ENCODE data around the gene ESR1.

Gene ESR1

DNA sequence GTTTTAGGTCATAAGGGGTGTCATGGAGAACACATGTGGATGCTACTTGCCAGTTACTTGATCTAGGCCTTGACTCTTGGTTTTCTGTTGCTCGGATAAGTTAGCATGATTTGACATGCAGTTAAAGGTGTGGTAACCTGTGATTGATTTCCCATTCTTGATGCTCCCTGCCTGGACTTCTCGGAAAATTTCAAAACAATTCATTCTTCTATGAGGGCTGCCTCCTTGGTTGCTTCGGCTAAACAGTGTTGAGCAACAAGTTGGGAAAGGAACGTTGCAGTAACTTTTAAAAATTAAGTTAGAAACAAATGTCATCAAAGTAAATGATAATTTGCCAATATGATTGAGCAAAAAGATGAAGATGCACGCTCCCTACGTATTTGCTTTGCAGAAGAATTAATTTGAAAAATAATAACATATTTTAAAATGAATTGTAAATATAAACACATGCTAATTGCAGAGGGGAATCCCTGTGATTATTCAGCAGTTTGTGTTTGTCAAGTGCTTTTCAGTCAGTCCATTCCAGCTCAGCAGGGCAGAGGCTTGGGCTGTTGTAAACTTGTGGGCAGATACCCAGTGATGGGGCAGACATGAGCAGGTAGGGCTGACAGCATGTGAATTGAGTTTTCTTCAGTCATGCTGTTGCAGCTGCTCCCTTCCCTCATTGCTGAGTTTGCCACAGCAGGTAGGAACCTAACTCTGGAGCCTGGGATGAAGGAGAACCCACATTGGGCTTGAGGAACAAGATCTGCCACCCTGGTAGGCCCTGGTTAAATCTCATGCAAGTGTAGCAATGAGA lies 110.2 kb downstream of the ESR1 start:
- TF ChIP-seq, protein P1, sequence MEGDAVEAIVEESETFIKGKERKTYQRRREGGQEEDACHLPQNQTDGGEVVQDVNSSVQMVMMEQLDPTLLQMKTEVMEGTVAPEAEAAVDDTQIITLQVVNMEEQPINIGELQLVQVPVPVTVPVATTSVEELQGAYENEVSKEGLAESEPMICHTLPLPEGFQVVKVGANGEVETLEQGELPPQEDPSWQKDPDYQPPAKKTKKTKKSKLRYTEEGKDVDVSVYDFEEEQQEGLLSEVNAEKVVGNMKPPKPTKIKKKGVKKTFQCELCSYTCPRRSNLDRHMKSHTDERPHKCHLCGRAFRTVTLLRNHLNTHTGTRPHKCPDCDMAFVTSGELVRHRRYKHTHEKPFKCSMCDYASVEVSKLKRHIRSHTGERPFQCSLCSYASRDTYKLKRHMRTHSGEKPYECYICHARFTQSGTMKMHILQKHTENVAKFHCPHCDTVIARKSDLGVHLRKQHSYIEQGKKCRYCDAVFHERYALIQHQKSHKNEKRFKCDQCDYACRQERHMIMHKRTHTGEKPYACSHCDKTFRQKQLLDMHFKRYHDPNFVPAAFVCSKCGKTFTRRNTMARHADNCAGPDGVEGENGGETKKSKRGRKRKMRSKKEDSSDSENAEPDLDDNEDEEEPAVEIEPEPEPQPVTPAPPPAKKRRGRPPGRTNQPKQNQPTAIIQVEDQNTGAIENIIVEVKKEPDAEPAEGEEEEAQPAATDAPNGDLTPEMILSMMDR (IDR thresholded peaks at IDR 0.05) = no peak
- no peaks in the 10 kb centered on the region for H3K27me3 ChIP-seq (ENCODE audit: control insufficient read depth, insufficient read depth, low read length)

DNA sequence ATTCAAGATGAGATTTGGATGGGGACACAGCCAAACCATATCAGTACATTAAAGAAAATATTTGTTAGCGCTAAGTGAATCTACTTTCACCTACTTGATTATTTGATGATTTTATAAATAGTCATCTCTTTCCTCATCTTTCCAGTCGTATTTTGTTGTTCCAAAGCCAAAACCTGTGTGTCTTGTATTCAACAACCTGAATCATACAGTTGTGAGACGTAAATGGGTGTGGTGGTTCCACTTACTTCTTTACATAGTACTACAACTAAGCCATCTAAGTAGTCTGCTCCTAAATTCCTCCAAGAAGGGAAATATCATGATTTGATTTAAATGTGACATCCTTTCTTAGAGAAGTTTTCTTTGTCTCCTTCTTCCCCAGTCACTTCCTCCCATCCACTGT lies 132.8 kb downstream of the ESR1 start:
- TF ChIP-seq, protein P1 (IDR thresholded peaks at IDR 0.05) = no peak
- Histone ChIP-seq H3K79me2 (no peaks in the 10 kb centered on the region), H3K4me1 (no peaks in the 10 kb centered on the region), H3K4me3 (ENCODE audit: low read depth, low read length) (no peak overlapping the region), H3K27me3 (ENCODE audit: control insufficient read depth, insufficient read depth, low read length) (no peaks in the 10 kb centered on the region), H3K9ac (no peak overlapping the region), H3K9me3 (ENCODE audit: control insufficient read depth, low read length) (no peaks in the 10 kb centered on the region), H3K27ac (no peak overlapping the region), H3K36me3 (ENCODE audit: control insufficient read depth, insufficient read depth, low read length) (no peaks in the 10 kb centered on the region), H3K4me2 (ENCODE audit: low read length) (no peak overlapping the region), H2AFZ (no peak overlapping the region)

More for the DNA sequence above, 110.2 kb downstream of the ESR1 start:
- H3K79me2 ChIP-seq = no peaks in the 10 kb centered on the region
- H3K4me3 ChIP-seq (ENCODE audit: low read depth, low read length) = no peak overlapping the region
- no peak overlapping the region for H2AFZ ChIP-seq
- peaks cover 4% of the 10 kb centered on the region for H3K9me3 ChIP-seq (ENCODE audit: control insufficient read depth, low read length)
- no peak overlapping the region for H3K4me2 ChIP-seq (ENCODE audit: low read length)
- H3K4me1 ChIP-seq = no peaks in the 10 kb centered on the region
- H3K27ac ChIP-seq = no peak overlapping the region
- H3K9ac ChIP-seq = no peak overlapping the region
- no peaks in the 10 kb centered on the region for H3K36me3 ChIP-seq (ENCODE audit: control insufficient read depth, insufficient read depth, low read length)

DNA sequence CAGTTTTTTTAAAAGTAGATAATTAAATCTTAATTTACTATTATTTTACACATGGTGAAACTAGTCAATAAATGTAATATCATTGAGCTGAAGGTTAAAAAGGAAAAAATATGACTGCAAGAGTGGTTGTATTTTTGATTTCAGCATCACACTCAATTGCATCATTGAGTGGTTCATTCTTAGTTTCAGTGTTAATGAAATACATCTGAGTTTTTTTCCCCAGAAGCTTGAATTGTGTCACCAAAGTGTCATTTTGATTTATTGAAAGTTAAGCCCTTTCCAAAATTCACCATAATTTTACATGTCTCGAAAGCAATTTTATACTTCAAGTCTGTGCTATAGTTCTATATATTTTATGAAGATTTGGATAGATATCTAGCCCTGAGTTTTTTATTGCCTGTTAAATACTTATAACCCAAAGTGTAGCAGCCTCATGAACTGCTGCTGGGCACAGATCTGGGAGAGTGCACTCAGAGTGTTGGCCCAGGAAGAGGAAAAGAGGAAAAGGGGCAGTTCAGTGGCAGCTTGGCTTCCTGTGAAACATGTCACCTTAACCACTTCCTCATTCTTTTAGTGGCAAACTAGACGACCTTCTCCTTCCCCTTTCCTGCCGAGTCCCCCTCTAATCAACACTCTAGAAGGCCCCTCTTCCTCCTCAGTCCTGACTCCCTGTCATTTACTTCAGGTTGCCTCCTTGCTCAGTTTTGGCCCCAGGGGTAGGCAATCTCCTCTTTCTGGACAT lies 140.7 kb downstream of the ESR1 start:
- H3K36me3 ChIP-seq (ENCODE audit: control insufficient read depth, insufficient read depth, low read length) = no peaks in the 10 kb centered on the region
- H3K4me3 ChIP-seq (ENCODE audit: low read depth, low read length) = no peak overlapping the region
- no peaks in the 10 kb centered on the region for H3K79me2 ChIP-seq
- no peak overlapping the region for H3K27ac ChIP-seq
- no peak overlapping the region for H2AFZ ChIP-seq
- TF ChIP-seq, protein P1 (IDR thresholded peaks at IDR 0.05) = no peak
- no peak overlapping the region for H3K4me2 ChIP-seq (ENCODE audit: low read length)
- H3K9ac ChIP-seq = no peak overlapping the region
- no peaks in the 10 kb centered on the region for H3K27me3 ChIP-seq (ENCODE audit: control insufficient read depth, insufficient read depth, low read length)
- H3K4me1 ChIP-seq = no peaks in the 10 kb centered on the region
- no peaks in the 10 kb centered on the region for H3K9me3 ChIP-seq (ENCODE audit: control insufficient read depth, low read length)

DNA sequence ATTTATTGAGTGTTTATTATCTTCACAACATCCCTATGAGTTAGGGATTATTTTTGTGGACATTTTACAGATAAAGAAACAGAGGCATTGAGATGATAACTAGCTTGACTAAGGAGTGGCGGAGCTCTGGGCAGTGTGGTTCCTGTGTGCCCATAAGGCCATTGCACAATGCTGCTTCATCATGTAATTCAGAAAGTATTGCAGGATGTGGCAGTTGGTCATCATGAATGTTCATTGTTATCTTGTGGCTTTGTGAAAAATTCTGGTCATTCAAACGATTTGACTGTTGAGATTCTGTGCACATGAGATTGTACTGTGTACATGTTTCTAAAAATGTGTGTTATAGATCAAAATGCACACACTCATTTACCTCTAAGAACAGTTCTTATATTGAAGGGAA lies 150.8 kb downstream of the ESR1 start:
- Histone ChIP-seq H3K9me3 (ENCODE audit: control insufficient read depth, low read length) (no peaks in the 10 kb centered on the region), H3K27me3 (ENCODE audit: control insufficient read depth, insufficient read depth, low read length) (no peaks in the 10 kb centered on the region)

More for the DNA sequence above, 150.8 kb downstream of the ESR1 start:
- TF ChIP-seq, protein P1 (IDR thresholded peaks at IDR 0.05) = no peak
- Histone ChIP-seq H3K9ac (no peak overlapping the region), H3K79me2 (no peaks in the 10 kb centered on the region), H3K4me1 (no peaks in the 10 kb centered on the region), H3K36me3 (ENCODE audit: control insufficient read depth, insufficient read depth, low read length) (no peaks in the 10 kb centered on the region), H3K4me3 (ENCODE audit: low read depth, low read length) (no peak overlapping the region), H3K27ac (no peak overlapping the region), H3K4me2 (ENCODE audit: low read length) (no peak overlapping the region), H2AFZ (no peak overlapping the region)
